PC-3 (cell line): ENCODE measurements around the gene IVNS1ABP. TPM values are rescaled to one million over a fixed set of nuclear protein-coding genes. Genes with fewer than 3 reads are reported as not detected.

Source experiments
- ATAC-seq: fragments of 200-7000 bp; cut with Tn5 transposase; 2 replicates; pipeline ENCODE4 v1.9.1; 2020; ENCODE audit warnings: mild to moderate bottlenecking, moderate library complexity
- BruUV-seq: library from RNA; stranded (reverse); fragments of 400-500 nt; replicated peaks from 2 replicates; lab custom pipeline; 2021; lab: Mats Ljungman, UMichigan
- CTCF ChIA-PET: fragments of 300-600 bp; sonication (Branson Sonifier 250); formaldehyde crosslinking; loops from one replicate; lab custom pipeline; 2022; ENCODE audit warnings: antibody characterized with exemption; lab: Charles Lee
- POLR2A ChIA-PET: fragments of 300-600 bp; sonication (Branson Sonifier 250); formaldehyde crosslinking; loops from one replicate; lab custom pipeline; 2022; ENCODE audit warnings: antibody characterized with exemption; ENCODE audit not compliant: unreplicated experiment; lab: Charles Lee
- DNase-seq: peaks from one replicate; pipeline ENCODE4 v3.0.0-alpha.2; 2015
- H2AFZ ChIP-seq: fragments of 300-600 bp; sonication (generic); 2 replicates; pipeline ENCODE4 v1.6.0; 2016; ENCODE audit warnings: antibody characterized with exemption, low read length
- H3F3A ChIP-seq: fragments of 300-600 bp; sonication (generic); one replicate; pipeline ENCODE4 v1.6.0; 2017; ENCODE audit warnings: antibody characterized with exemption, low read length, control low read depth, mild to moderate bottlenecking; ENCODE audit not compliant: unreplicated experiment
- H3K27ac ChIP-seq: fragments of 300-600 bp; sonication (generic); 2 replicates; pipeline ENCODE4 v1.5.1; 2016; ENCODE audit warnings: mild to moderate bottlenecking, low read length
- H3K27me3 ChIP-seq: fragments of 300-600 bp; sonication (generic); 2 replicates; pipeline ENCODE4 v1.6.1; 2016; ENCODE audit warnings: low read length, mixed read lengths
- H3K36me3 ChIP-seq: fragments of 300-600 bp; sonication (generic); 2 replicates; pipeline ENCODE4 v1.6.1; 2016; ENCODE audit warnings: low read depth, mixed run types, low read length, mixed read lengths
- H3K4me1 ChIP-seq: fragments of 300-600 bp; sonication (generic); 2 replicates; pipeline ENCODE4 v1.5.1; 2016; ENCODE audit warnings: low read length; ENCODE audit not compliant: insufficient read depth
- H3K4me2 ChIP-seq: fragments of 300-600 bp; sonication (generic); 2 replicates; pipeline ENCODE4 v1.6.0; 2016; ENCODE audit warnings: low read length
- H3K4me3 ChIP-seq: fragments of 300-600 bp; sonication (generic); 2 replicates; pipeline ENCODE4 v1.5.1; 2016; ENCODE audit warnings: mild to moderate bottlenecking, low read length, mixed read lengths
- H3K79me2 ChIP-seq: fragments of 300-600 bp; sonication (generic); 2 replicates; pipeline ENCODE4 v1.6.1; 2017; ENCODE audit warnings: low read length, mixed read lengths
- H3K9ac ChIP-seq: fragments of 300-600 bp; sonication (generic); 2 replicates; pipeline ENCODE4 v1.6.0; 2016; ENCODE audit warnings: mild to moderate bottlenecking, low read length
- H3K9me2 ChIP-seq: fragments of 300-600 bp; sonication (generic); replicated peaks from 2 replicates; pipeline ENCODE4 v1.6.1; 2016; ENCODE audit warnings: mixed run types, low read length, mixed read lengths
- H3K9me3 ChIP-seq: fragments of 300-600 bp; sonication (generic); 2 replicates; pipeline ENCODE4 v1.6.1; 2016; ENCODE audit warnings: low read length, mixed read lengths
- H4K20me1 ChIP-seq: fragments of 300-600 bp; sonication (generic); 2 replicates; pipeline ENCODE4 v1.6.1; 2016; ENCODE audit warnings: low read length, mixed read lengths
- EZH2 ChIP-seq: fragments of 300-600 bp; sonication (generic); IDR thresholded peaks from one replicate; pipeline ENCODE4 v1.6.1; 2017; ENCODE audit warnings: antibody characterized with exemption, mild to moderate bottlenecking, low read length; ENCODE audit not compliant: unreplicated experiment
- EZH2phosphoT487 ChIP-seq: fragments of 300-600 bp; sonication (generic); IDR thresholded peaks from 2 replicates; pipeline ENCODE4 v1.6.1; 2018; ENCODE audit warnings: mild to moderate bottlenecking, antibody characterized with exemption, low read length, borderline replicate concordance
- intact Hi-C: fragments of 100-400 bp; cut with micrococcal nuclease; formaldehyde crosslinking; loops from 2 replicates; pipeline ENCODE4 v1.9.0; 2023
- total RNA-seq: library from RNA; depleted of rRNA; stranded (reverse); fragments of >200 nt; gene quantifications from 2 replicates; pipeline ENCODE4 v1.2.3, GENCODE V29; 2014
- TF ChIP-seq, protein P1 (sequence below): fragments of 300-600 bp; sonication (generic); conservative IDR thresholded peaks from 2 replicates; pipeline ENCODE4 v1.5.1; 2017; ENCODE audit warnings: antibody characterized with exemption, low read depth, mild to moderate bottlenecking, low read length

Gene IVNS1ABP
- total RNA-seq, 1 experiment from 2014 or later, result 30.7 TPM

DNA sequence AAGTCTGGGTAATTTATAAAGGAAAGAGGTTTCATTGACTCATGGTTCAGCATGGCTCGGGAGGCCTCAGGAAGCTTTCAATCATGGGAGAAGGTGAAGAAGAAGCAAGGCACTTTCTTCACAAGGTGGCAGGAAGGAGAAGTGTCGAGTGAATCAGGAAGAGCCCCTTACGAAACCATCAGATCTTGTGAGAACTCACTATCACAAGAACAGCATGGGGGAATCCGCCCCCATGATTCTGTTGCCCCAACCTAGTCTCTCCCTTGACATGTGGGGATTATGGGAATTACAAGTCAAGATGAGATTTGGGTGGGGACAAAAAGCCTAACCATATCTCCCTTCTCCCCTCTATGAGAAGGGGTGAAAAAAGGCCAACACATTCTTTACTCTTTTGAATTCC lies 11.2 kb upstream of the IVNS1ABP start:
- H4K20me1 ChIP-seq, result no peaks in the 10 kb centered on the region
- ChIA-PET CTCF (no interaction called here), POLR2A (interaction anchor here (0.7 kb wide), 1 partner anchor 11 kb away, joined by 4 read pairs; the partner anchor contains the start of gene IVNS1ABP)
- BruUV-seq, result no TSS peak
- H3K9me3 ChIP-seq, result no peaks in the 10 kb centered on the region
- intact Hi-C loops, result no loop called here
- H3K36me3 ChIP-seq, result no peaks in the 10 kb centered on the region
- H3K27ac ChIP-seq, result no peak overlapping the region
- TF ChIP-seq EZH2phosphoT487 (no peak), EZH2 (no peak)
- TF ChIP-seq, protein P1, sequence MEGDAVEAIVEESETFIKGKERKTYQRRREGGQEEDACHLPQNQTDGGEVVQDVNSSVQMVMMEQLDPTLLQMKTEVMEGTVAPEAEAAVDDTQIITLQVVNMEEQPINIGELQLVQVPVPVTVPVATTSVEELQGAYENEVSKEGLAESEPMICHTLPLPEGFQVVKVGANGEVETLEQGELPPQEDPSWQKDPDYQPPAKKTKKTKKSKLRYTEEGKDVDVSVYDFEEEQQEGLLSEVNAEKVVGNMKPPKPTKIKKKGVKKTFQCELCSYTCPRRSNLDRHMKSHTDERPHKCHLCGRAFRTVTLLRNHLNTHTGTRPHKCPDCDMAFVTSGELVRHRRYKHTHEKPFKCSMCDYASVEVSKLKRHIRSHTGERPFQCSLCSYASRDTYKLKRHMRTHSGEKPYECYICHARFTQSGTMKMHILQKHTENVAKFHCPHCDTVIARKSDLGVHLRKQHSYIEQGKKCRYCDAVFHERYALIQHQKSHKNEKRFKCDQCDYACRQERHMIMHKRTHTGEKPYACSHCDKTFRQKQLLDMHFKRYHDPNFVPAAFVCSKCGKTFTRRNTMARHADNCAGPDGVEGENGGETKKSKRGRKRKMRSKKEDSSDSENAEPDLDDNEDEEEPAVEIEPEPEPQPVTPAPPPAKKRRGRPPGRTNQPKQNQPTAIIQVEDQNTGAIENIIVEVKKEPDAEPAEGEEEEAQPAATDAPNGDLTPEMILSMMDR, result no peak
- no peak overlapping the region for H3K4me2 ChIP-seq
- H3F3A ChIP-seq, result no peaks in the 10 kb centered on the region
- H3K4me1 ChIP-seq, result no peaks in the 10 kb centered on the region
- no peak overlapping the region for H2AFZ ChIP-seq
- no peak for DNase-seq
- ATAC-seq, result no peak
- no peaks in the 10 kb centered on the region for H3K79me2 ChIP-seq
- H3K9me2 ChIP-seq, result no peaks in the 10 kb centered on the region
- no peak overlapping the region for H3K4me3 ChIP-seq
- H3K27me3 ChIP-seq, result no peaks in the 10 kb centered on the region
- H3K9ac ChIP-seq, result no peak overlapping the region

DNA sequence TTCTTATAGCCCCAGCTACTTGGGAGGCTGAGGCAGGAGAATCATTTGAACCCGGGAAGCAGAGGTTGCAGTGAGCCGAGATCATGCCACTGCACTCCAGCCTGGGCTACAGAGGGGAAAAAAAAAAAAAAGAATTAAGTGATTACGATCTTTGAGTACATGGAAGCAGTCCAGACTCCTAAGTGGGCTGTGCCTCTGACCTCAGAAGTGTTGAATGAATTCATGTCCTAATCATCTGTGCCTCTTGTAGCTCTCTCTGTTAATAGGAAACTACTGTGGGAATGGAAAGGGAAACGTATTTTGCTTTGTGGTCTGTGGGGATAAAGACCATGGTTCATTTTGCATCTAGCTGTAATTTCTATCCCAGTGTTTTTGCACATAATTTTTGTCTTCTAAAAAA lies 8.4 kb upstream of the IVNS1ABP start:
- Histone ChIP-seq H3K4me2 (no peak overlapping the region), H3K9ac (no peak overlapping the region), H4K20me1 (no peaks in the 10 kb centered on the region), H3K27ac (no peak overlapping the region), H3K79me2 (no peaks in the 10 kb centered on the region), H3K4me1 (no peaks in the 10 kb centered on the region), H3F3A (no peaks in the 10 kb centered on the region), H3K4me3 (no peak overlapping the region), H3K9me3 (no peaks in the 10 kb centered on the region), H3K36me3 (no peaks in the 10 kb centered on the region), H3K27me3 (no peaks in the 10 kb centered on the region), H2AFZ (no peak overlapping the region), H3K9me2 (no peaks in the 10 kb centered on the region)
- POLR2A ChIA-PET, result no interaction called here
- ATAC-seq, result no peak
- TF ChIP-seq EZH2, result no peak
- TF ChIP-seq EZH2phosphoT487, result no peak
- TF ChIP-seq, protein P1, result no peak
- intact Hi-C loops, result no loop called here
- CTCF ChIA-PET, result no interaction called here
- no TSS peak for BruUV-seq
- no peak for DNase-seq

DNA sequence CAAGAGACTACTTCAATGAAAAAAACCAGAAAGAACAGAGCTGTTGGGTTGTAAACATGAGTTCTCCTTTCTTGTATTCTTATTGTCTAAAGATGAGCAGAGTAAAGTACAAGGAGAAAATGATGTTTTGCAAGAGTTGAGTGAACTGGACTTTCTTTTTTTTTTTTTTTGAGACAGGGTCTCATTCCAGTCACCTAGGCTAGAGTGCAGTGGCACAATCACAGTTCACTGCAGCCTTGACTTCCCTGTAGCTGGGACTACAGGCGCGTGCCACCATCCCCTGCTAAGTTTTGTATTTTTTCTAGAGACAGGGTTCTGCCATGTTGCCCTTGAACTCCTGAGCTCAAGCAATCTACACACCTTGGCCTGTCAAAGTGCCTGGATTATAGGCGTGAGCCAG lies 7.1 kb upstream of the IVNS1ABP start:
- H3K79me2 ChIP-seq, result no peaks in the 10 kb centered on the region
- no peak for ATAC-seq
- no peaks in the 10 kb centered on the region for H3F3A ChIP-seq
- no peaks in the 10 kb centered on the region for H3K27me3 ChIP-seq
- no peak for DNase-seq
- H3K9me2 ChIP-seq, result no peaks in the 10 kb centered on the region
- H3K4me2 ChIP-seq, result no peak overlapping the region
- TF ChIP-seq EZH2 (no peak), EZH2phosphoT487 (no peak)
- TF ChIP-seq, protein P1, result no peak
- H4K20me1 ChIP-seq, result no peaks in the 10 kb centered on the region
- H3K4me1 ChIP-seq, result no peaks in the 10 kb centered on the region
- ChIA-PET CTCF (no interaction called here), POLR2A (no interaction called here)
- BruUV-seq, result no TSS peak
- H3K4me3 ChIP-seq, result no peak overlapping the region
- H2AFZ ChIP-seq, result no peak overlapping the region
- no peaks in the 10 kb centered on the region for H3K9me3 ChIP-seq
- H3K9ac ChIP-seq, result no peak overlapping the region
- intact Hi-C loops, result no loop called here
- H3K27ac ChIP-seq, result no peak overlapping the region
- no peaks in the 10 kb centered on the region for H3K36me3 ChIP-seq
